Measurements from ENCODE around the gene DSCAML1.
A peak's percentile ranks its signal among the peaks of the same experiment; 100 is the strongest.

The DSCAML1 gene

GRCh38 chr11:117605331-117605730 is 191.7 kb downstream of the DSCAML1 start:
- Histone ChIP-seq H3K4me3 (ENCODE audit: low read depth, low read length) (no peak overlapping the region), H3K4me1 (ENCODE audit: control insufficient read depth, insufficient read depth, low read length) (peaks cover 49% of the 10 kb centered on the region), H3K27ac (ENCODE audit: low read depth, low read length) (no peak overlapping the region), H3K9ac (ENCODE audit: low read length) (no peak overlapping the region), H3K27me3 (ENCODE audit: control insufficient read depth, insufficient read depth, low read length) (peaks cover 7% of the 10 kb centered on the region), H3K9me3 (ENCODE audit: control insufficient read depth, insufficient read depth, low read depth, low read length) (no peaks in the 10 kb centered on the region), H3K36me3 (ENCODE audit: control insufficient read depth, insufficient read depth, low read length) (no peaks in the 10 kb centered on the region)

GRCh38 chr11:117604336-117604995 is 192.6 kb downstream of the DSCAML1 start:
- no peak overlapping the region for H3K4me3 ChIP-seq (ENCODE audit: low read depth, low read length)
- peaks cover 7% of the 10 kb centered on the region for H3K27me3 ChIP-seq (ENCODE audit: control insufficient read depth, insufficient read depth, low read length)
- no peaks in the 10 kb centered on the region for H3K9me3 ChIP-seq (ENCODE audit: control insufficient read depth, insufficient read depth, low read depth, low read length)
- H3K27ac ChIP-seq (ENCODE audit: low read depth, low read length) = no peak overlapping the region
- no peaks in the 10 kb centered on the region for H3K36me3 ChIP-seq (ENCODE audit: control insufficient read depth, insufficient read depth, low read length)
- H3K9ac ChIP-seq (ENCODE audit: low read length) = no peak overlapping the region
- H3K4me1 ChIP-seq (ENCODE audit: control insufficient read depth, insufficient read depth, low read length) = peaks cover 49% of the 10 kb centered on the region

GRCh38 chr11:117603932-117604331 is 193.1 kb downstream of the DSCAML1 start:
- Histone ChIP-seq H3K9ac (ENCODE audit: low read length) (no peak overlapping the region), H3K27ac (ENCODE audit: low read depth, low read length) (no peak overlapping the region), H3K4me3 (ENCODE audit: low read depth, low read length) (no peak overlapping the region), H3K4me1 (ENCODE audit: control insufficient read depth, insufficient read depth, low read length) (peaks cover 49% of the 10 kb centered on the region), H3K9me3 (ENCODE audit: control insufficient read depth, insufficient read depth, low read depth, low read length) (no peaks in the 10 kb centered on the region), H3K27me3 (ENCODE audit: control insufficient read depth, insufficient read depth, low read length) (peaks cover 7% of the 10 kb centered on the region), H3K36me3 (ENCODE audit: control insufficient read depth, insufficient read depth, low read length) (no peaks in the 10 kb centered on the region)

- peaks cover 7% of the 10 kb centered on the region for H3K27me3 ChIP-seq (ENCODE audit: control insufficient read depth, insufficient read depth, low read length)
- peaks cover 35% of the 10 kb centered on the region for H3K4me1 ChIP-seq (ENCODE audit: control insufficient read depth, insufficient read depth, low read length)
- no peak overlapping the region for H3K4me3 ChIP-seq (ENCODE audit: low read depth, low read length)
- H3K9me3 ChIP-seq (ENCODE audit: control insufficient read depth, insufficient read depth, low read depth, low read length) = no peaks in the 10 kb centered on the region
- no peak overlapping the region for H3K27ac ChIP-seq (ENCODE audit: low read depth, low read length)
- H3K36me3 ChIP-seq (ENCODE audit: control insufficient read depth, insufficient read depth, low read length) = no peaks in the 10 kb centered on the region
- no peak overlapping the region for H3K9ac ChIP-seq (ENCODE audit: low read length)
Observed at GRCh38 chr11:117601006-117601708, 195.9 kb downstream of the DSCAML1 start.

- Histone ChIP-seq H3K27me3 (ENCODE audit: control insufficient read depth, insufficient read depth, low read length) (peaks cover 3% of the 10 kb centered on the region; the same call in 1 of the 2 replicates), H3K9me3 (ENCODE audit: control insufficient read depth, insufficient read depth, low read depth, low read length) (no peaks in the 10 kb centered on the region), H3K9ac (ENCODE audit: low read length) (no peak overlapping the region), H3K4me3 (ENCODE audit: low read depth, low read length) (peak overlapping the region; percentile 10; the same call in 1 of the 2 replicates), H3K27ac (ENCODE audit: low read depth, low read length) (no peak overlapping the region), H3K36me3 (ENCODE audit: control insufficient read depth, insufficient read depth, low read length) (no peaks in the 10 kb centered on the region), H3K4me1 (ENCODE audit: control insufficient read depth, insufficient read depth, low read length) (peaks cover 29% of the 10 kb centered on the region)
Observed at GRCh38 chr11:117600234-117600783, 196.7 kb downstream of the DSCAML1 start.

- no peak overlapping the region for H3K4me3 ChIP-seq (ENCODE audit: low read depth, low read length)
- no peak overlapping the region for H3K9ac ChIP-seq (ENCODE audit: low read length)
- H3K36me3 ChIP-seq (ENCODE audit: control insufficient read depth, insufficient read depth, low read length) = no peaks in the 10 kb centered on the region
- H3K4me1 ChIP-seq (ENCODE audit: control insufficient read depth, insufficient read depth, low read length) = peaks cover 21% of the 10 kb centered on the region
- H3K27ac ChIP-seq (ENCODE audit: low read depth, low read length) = no peak overlapping the region
- no peaks in the 10 kb centered on the region for H3K9me3 ChIP-seq (ENCODE audit: control insufficient read depth, insufficient read depth, low read depth, low read length)
- no peaks in the 10 kb centered on the region for H3K27me3 ChIP-seq (ENCODE audit: control insufficient read depth, insufficient read depth, low read length)
Observed at GRCh38 chr11:117597071-117597470, 199.9 kb downstream of the DSCAML1 start.

- Histone ChIP-seq H3K27me3 (ENCODE audit: control insufficient read depth, insufficient read depth, low read length) (no peaks in the 10 kb centered on the region), H3K4me1 (ENCODE audit: control insufficient read depth, insufficient read depth, low read length) (peaks cover 7% of the 10 kb centered on the region), H3K27ac (ENCODE audit: low read depth, low read length) (no peak overlapping the region), H3K9me3 (ENCODE audit: control insufficient read depth, insufficient read depth, low read depth, low read length) (no peaks in the 10 kb centered on the region), H3K4me3 (ENCODE audit: low read depth, low read length) (no peak overlapping the region), H3K36me3 (ENCODE audit: control insufficient read depth, insufficient read depth, low read length) (no peaks in the 10 kb centered on the region), H3K9ac (ENCODE audit: low read length) (no peak overlapping the region)
Observed at GRCh38 chr11:117595440-117595839, 201.6 kb downstream of the DSCAML1 start.

GRCh38 chr11:117594721-117595120 is 202.3 kb downstream of the DSCAML1 start:
- Histone ChIP-seq H3K9me3 (ENCODE audit: control insufficient read depth, insufficient read depth, low read depth, low read length) (no peaks in the 10 kb centered on the region), H3K9ac (ENCODE audit: low read length) (no peak overlapping the region), H3K27me3 (ENCODE audit: control insufficient read depth, insufficient read depth, low read length) (no peaks in the 10 kb centered on the region), H3K27ac (ENCODE audit: low read depth, low read length) (no peak overlapping the region), H3K4me3 (ENCODE audit: low read depth, low read length) (no peak overlapping the region), H3K36me3 (ENCODE audit: control insufficient read depth, insufficient read depth, low read length) (no peaks in the 10 kb centered on the region), H3K4me1 (ENCODE audit: control insufficient read depth, insufficient read depth, low read length) (no peaks in the 10 kb centered on the region; the same call in 1 of the 2 replicates)

GRCh38 chr11:117593065-117593464 is 204.0 kb downstream of the DSCAML1 start:
- Histone ChIP-seq H3K9me3 (ENCODE audit: control insufficient read depth, insufficient read depth, low read depth, low read length) (no peaks in the 10 kb centered on the region), H3K36me3 (ENCODE audit: control insufficient read depth, insufficient read depth, low read length) (no peaks in the 10 kb centered on the region), H3K27me3 (ENCODE audit: control insufficient read depth, insufficient read depth, low read length) (peaks cover 5% of the 10 kb centered on the region), H3K4me3 (ENCODE audit: low read depth, low read length) (no peak overlapping the region), H3K27ac (ENCODE audit: low read depth, low read length) (no peak overlapping the region), H3K9ac (ENCODE audit: low read length) (no peak overlapping the region), H3K4me1 (ENCODE audit: control insufficient read depth, insufficient read depth, low read length) (no peaks in the 10 kb centered on the region)

- Histone ChIP-seq H3K27me3 (ENCODE audit: control insufficient read depth, insufficient read depth, low read length) (peaks cover 21% of the 10 kb centered on the region), H3K36me3 (ENCODE audit: control insufficient read depth, insufficient read depth, low read length) (no peaks in the 10 kb centered on the region), H3K9ac (ENCODE audit: low read length) (no peak overlapping the region), H3K4me1 (ENCODE audit: control insufficient read depth, insufficient read depth, low read length) (no peaks in the 10 kb centered on the region), H3K9me3 (ENCODE audit: control insufficient read depth, insufficient read depth, low read depth, low read length) (no peaks in the 10 kb centered on the region), H3K27ac (ENCODE audit: low read depth, low read length) (no peak overlapping the region), H3K4me3 (ENCODE audit: low read depth, low read length) (no peak overlapping the region)
Observed at GRCh38 chr11:117591316-117592039, 205.5 kb downstream of the DSCAML1 start.

GRCh38 chr11:117589063-117589462 is 208.0 kb downstream of the DSCAML1 start:
- H3K27me3 ChIP-seq (ENCODE audit: control insufficient read depth, insufficient read depth, low read length) = peaks cover 38% of the 10 kb centered on the region
- H3K9ac ChIP-seq (ENCODE audit: low read length) = no peak overlapping the region
- no peaks in the 10 kb centered on the region for H3K9me3 ChIP-seq (ENCODE audit: control insufficient read depth, insufficient read depth, low read depth, low read length)
- H3K27ac ChIP-seq (ENCODE audit: low read depth, low read length) = no peak overlapping the region
- H3K4me1 ChIP-seq (ENCODE audit: control insufficient read depth, insufficient read depth, low read length) = peaks cover 6% of the 10 kb centered on the region
- H3K36me3 ChIP-seq (ENCODE audit: control insufficient read depth, insufficient read depth, low read length) = no peaks in the 10 kb centered on the region
- H3K4me3 ChIP-seq (ENCODE audit: low read depth, low read length) = no peak overlapping the region

Data from HUES6 (cell line).